ENCODE measurements around the gene SUGCT. TPM values are rescaled to one million over a fixed set of nuclear protein-coding genes. Genes with fewer than 3 reads are reported as not detected.

Gene SUGCT
- total RNA-seq, 1 experiment from 2014 or later = 4.6 TPM

DNA sequence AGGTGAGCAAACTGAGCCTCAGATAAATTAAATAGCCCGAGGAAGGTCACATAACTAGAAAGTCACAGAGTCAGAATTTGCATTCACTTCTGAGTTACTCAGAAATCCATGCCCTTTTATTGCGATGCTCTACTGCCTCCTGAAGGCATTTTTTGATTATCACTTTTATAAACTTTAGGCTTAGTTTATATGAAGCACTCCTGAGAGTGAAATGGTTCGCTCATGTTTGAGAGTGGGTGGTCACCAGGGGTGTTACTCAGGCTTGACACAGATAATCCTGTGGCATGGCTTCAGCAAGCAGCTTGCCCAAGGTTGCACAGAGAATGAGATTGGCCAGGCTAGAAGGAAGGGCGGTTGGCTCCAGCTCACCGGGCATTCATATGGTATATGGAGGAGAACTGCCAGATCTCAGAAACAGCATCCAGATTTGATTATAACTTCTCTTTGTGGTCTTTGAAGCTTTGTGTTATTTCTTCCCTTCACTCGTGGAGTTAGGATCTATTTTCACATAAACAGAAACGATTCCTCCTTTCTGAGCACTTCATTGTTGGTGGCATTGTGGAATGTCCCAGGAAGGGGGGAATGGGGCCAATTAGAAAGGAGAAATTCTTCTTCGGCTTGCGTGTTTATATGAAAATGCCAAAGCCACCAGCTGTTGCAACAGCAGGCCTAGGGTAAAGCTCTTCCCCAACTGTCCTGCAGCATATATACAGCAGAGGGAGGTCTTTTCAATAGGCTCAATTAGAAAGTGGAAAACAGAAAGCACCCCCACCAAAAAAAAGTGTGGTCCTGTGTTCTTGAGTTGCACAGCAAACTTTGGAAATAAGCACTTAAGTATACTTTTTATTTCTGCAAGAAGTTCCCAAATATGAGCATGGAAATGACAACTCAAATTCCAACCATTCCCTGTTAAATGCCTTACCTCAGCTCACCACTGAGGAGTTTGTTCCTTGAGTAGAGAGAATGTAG, 628.8 kb downstream of the SUGCT start (continued):
- TF ChIP-seq, protein P1, sequence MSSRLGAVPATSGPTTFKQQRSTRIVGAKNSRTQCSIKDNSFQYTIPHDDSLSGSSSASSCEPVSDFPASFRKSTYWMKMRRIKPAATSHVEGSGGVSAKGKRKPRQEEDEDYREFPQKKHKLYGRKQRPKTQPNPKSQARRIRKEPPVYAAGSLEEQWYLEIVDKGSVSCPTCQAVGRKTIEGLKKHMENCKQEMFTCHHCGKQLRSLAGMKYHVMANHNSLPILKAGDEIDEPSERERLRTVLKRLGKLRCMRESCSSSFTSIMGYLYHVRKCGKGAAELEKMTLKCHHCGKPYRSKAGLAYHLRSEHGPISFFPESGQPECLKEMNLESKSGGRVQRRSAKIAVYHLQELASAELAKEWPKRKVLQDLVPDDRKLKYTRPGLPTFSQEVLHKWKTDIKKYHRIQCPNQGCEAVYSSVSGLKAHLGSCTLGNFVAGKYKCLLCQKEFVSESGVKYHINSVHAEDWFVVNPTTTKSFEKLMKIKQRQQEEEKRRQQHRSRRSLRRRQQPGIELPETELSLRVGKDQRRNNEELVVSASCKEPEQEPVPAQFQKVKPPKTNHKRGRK (CRISPR knock-in tag; IDR thresholded peaks at IDR 0.05; ENCODE audit: borderline replicate concordance) = no peak
- TF ChIP-seq, protein P2, sequence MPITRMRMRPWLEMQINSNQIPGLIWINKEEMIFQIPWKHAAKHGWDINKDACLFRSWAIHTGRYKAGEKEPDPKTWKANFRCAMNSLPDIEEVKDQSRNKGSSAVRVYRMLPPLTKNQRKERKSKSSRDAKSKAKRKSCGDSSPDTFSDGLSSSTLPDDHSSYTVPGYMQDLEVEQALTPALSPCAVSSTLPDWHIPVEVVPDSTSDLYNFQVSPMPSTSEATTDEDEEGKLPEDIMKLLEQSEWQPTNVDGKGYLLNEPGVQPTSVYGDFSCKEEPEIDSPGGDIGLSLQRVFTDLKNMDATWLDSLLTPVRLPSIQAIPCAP (CRISPR knock-in tag; IDR thresholded peaks at IDR 0.05) = no peak
- TF ChIP-seq, protein P3, sequence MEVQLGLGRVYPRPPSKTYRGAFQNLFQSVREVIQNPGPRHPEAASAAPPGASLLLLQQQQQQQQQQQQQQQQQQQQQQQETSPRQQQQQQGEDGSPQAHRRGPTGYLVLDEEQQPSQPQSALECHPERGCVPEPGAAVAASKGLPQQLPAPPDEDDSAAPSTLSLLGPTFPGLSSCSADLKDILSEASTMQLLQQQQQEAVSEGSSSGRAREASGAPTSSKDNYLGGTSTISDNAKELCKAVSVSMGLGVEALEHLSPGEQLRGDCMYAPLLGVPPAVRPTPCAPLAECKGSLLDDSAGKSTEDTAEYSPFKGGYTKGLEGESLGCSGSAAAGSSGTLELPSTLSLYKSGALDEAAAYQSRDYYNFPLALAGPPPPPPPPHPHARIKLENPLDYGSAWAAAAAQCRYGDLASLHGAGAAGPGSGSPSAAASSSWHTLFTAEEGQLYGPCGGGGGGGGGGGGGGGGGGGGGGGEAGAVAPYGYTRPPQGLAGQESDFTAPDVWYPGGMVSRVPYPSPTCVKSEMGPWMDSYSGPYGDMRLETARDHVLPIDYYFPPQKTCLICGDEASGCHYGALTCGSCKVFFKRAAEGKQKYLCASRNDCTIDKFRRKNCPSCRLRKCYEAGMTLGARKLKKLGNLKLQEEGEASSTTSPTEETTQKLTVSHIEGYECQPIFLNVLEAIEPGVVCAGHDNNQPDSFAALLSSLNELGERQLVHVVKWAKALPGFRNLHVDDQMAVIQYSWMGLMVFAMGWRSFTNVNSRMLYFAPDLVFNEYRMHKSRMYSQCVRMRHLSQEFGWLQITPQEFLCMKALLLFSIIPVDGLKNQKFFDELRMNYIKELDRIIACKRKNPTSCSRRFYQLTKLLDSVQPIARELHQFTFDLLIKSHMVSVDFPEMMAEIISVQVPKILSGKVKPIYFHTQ (CRISPR knock-in tag; IDR thresholded peaks at IDR 0.05) = no peak
- TF ChIP-seq, protein P4, sequence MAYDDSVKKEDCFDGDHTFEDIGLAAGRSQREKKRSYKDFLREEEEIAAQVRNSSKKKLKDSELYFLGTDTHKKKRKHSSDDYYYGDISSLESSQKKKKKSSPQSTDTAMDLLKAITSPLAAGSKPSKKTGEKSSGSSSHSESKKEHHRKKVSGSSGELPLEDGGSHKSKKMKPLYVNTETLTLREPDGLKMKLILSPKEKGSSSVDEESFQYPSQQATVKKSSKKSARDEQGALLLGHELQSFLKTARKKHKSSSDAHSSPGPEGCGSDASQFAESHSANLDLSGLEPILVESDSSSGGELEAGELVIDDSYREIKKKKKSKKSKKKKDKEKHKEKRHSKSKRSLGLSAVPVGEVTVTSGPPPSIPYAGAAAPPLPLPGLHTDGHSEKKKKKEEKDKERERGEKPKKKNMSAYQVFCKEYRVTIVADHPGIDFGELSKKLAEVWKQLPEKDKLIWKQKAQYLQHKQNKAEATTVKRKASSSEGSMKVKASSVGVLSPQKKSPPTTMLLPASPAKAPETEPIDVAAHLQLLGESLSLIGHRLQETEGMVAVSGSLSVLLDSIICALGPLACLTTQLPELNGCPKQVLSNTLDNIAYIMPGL (CRISPR knock-in tag; IDR thresholded peaks at IDR 0.05) = no peak

DNA sequence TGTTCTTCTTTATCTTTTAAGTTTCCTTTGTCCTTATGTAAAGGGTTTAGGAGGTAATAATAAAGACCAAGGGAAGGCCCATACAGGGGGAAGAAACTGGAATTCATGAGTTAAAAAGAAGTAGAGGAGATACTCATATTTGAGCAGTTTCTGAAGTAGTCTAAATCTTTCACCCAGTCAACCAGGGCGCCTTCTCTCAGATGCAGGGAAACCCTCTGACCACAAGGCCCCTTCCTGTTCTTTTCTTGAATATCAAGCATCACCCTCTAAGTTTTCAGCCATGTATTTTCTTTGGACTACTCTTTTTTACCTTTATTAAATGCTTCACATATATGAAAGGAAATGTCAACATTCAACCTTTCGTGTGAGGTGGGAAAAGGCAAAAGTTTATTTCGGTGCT, 630.8 kb downstream of the SUGCT start:
- no peaks in the 10 kb centered on the region; the same call in 1 of the 2 replicates for H3K27me3 Mint-ChIP-seq (ENCODE audit: low read depth)
- ATAC-seq (no peak), DNase-seq (ENCODE audit: low spot score) (no peak)
- no peaks in the 10 kb centered on the region for H3K9me3 Mint-ChIP-seq
- no peaks in the 10 kb centered on the region for H3K36me3 Mint-ChIP-seq
- peaks cover 19% of the 10 kb centered on the region for H3K4me1 Mint-ChIP-seq
- CTCF ChIA-PET = no interaction called here
- TF ChIP-seq, protein P5, sequence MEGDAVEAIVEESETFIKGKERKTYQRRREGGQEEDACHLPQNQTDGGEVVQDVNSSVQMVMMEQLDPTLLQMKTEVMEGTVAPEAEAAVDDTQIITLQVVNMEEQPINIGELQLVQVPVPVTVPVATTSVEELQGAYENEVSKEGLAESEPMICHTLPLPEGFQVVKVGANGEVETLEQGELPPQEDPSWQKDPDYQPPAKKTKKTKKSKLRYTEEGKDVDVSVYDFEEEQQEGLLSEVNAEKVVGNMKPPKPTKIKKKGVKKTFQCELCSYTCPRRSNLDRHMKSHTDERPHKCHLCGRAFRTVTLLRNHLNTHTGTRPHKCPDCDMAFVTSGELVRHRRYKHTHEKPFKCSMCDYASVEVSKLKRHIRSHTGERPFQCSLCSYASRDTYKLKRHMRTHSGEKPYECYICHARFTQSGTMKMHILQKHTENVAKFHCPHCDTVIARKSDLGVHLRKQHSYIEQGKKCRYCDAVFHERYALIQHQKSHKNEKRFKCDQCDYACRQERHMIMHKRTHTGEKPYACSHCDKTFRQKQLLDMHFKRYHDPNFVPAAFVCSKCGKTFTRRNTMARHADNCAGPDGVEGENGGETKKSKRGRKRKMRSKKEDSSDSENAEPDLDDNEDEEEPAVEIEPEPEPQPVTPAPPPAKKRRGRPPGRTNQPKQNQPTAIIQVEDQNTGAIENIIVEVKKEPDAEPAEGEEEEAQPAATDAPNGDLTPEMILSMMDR (IDR thresholded peaks at IDR 0.05) = no peak
- TF ChIP-seq, protein P6, sequence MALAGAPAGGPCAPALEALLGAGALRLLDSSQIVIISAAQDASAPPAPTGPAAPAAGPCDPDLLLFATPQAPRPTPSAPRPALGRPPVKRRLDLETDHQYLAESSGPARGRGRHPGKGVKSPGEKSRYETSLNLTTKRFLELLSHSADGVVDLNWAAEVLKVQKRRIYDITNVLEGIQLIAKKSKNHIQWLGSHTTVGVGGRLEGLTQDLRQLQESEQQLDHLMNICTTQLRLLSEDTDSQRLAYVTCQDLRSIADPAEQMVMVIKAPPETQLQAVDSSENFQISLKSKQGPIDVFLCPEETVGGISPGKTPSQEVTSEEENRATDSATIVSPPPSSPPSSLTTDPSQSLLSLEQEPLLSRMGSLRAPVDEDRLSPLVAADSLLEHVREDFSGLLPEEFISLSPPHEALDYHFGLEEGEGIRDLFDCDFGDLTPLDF (CRISPR knock-in tag; IDR thresholded peaks at IDR 0.05) = no peak
- no peak overlapping the region for H3K27ac Mint-ChIP-seq
- POLR2A ChIA-PET = no interaction called here
- no peak overlapping the region for H3K4me3 Mint-ChIP-seq

DNA sequence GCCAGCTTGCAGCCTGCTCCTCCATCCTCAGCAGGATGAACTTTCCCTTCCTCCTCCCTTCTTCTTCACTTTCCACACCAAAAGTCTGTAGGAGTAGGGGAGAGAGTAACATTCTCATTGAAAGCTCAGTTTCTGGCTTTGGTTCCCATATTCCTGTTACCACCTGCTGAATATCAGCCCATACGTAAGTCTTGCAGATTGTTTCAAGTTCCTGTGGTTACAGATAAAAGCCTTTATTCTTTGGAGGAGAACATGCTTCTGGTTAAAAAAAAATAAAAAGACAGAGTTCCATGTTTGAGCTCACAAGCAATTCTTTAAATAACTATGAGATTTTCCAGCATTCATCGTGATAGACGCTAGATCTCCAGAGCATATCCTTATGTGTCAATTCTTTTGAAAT, 637.3 kb downstream of the SUGCT start:
- H3K36me3 Mint-ChIP-seq = no peaks in the 10 kb centered on the region
- no peaks in the 10 kb centered on the region for H3K9me3 Mint-ChIP-seq
- TF ChIP-seq, protein P7, sequence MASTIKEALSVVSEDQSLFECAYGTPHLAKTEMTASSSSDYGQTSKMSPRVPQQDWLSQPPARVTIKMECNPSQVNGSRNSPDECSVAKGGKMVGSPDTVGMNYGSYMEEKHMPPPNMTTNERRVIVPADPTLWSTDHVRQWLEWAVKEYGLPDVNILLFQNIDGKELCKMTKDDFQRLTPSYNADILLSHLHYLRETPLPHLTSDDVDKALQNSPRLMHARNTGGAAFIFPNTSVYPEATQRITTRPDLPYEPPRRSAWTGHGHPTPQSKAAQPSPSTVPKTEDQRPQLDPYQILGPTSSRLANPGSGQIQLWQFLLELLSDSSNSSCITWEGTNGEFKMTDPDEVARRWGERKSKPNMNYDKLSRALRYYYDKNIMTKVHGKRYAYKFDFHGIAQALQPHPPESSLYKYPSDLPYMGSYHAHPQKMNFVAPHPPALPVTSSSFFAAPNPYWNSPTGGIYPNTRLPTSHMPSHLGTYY (CRISPR knock-in tag; IDR thresholded peaks at IDR 0.05) = no peak
- TF ChIP-seq, protein P8, sequence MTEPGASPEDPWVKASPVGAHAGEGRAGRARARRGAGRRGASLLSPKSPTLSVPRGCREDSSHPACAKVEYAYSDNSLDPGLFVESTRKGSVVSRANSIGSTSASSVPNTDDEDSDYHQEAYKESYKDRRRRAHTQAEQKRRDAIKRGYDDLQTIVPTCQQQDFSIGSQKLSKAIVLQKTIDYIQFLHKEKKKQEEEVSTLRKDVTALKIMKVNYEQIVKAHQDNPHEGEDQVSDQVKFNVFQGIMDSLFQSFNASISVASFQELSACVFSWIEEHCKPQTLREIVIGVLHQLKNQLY (CRISPR knock-in tag; IDR thresholded peaks at IDR 0.05) = no peak
- no peaks in the 10 kb centered on the region; the same call in 1 of the 2 replicates for H3K27me3 Mint-ChIP-seq (ENCODE audit: low read depth)
- H3K4me3 Mint-ChIP-seq = no peak overlapping the region
- no peak for ATAC-seq
- DNase-seq (ENCODE audit: low spot score) = no peak
- H3K27ac Mint-ChIP-seq = no peak overlapping the region
- ChIA-PET POLR2A (no interaction called here), CTCF (no interaction called here)
- no peaks in the 10 kb centered on the region for H3K4me1 Mint-ChIP-seq
